Measurements from ENCODE around the gene ANKS1B.
A peak's percentile ranks its signal among the peaks of the same experiment; 100 is the strongest.
"Not testable (repeated sequence)": the region's sequence is repeated elsewhere in the genome, so short reads cannot be mapped to it uniquely, and the experiment has no call there.

ANKS1B gene

DNA sequence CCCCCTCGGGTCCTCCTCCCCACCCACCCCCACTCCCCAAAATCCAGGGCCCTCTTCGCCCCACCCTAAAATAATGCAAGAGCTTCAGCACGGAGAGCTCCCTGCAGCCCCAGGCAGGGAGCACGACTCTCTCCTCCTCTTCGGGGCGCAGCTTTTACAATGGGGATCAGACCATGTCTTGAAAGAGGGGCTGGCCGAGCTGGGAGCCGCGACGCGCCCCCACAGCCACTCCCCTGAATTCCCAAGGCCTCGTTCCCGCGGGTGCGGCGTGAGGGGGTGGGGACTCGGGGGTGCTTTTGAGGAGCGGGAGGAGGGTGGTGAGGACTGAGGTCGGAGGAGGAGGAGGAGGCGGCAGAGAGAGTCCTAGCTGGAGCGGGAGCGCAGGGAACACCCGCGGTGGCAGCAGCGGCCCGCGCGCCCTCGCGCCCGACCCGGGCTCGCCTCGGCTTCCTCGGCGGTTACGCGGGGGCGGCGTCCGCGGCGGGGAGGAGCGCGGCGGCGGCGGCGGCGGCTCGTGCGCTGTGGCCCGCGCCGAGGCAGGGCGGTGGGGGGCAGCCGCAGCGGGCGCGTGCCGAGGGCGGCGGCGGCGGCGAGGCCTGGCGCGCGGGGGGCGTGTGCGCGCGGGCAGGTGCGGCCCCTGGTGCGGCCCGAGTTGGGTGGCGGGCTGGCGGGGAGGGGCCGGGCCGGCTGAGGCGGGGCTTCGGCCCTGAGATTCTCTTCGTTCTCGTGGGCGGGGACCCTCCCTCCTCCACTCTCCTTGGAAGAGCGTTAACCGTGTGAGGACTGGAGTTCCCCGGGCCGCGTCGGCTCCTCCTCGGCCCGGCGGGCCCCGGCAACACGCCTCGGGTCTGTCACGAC, at the start of gene ANKS1B:
Gene ANKS1B, minus strand, starts transcription at position 666 of the 858 bp plus-strand sequence. CDS start 699 bp downstream, outside the sequence.
- peak; percentile 81 for DNase-seq

DNA sequence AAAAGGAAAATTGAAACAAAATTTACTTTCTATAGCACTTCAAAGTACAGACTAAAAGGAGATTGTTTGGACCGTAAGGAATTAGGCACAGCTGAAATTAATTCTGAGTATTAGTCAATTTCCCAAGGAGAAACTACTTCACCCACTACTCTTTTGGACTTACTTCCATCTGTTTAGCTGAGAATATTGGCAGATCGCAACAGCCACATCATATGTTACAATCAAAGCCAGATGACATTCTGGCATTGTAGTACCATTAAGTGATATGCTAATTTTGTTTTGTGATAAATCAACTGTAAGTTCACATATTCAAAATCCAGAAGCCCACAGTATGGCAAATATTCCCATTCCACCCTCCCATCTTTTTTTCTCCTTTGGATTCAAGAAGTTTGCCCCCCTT, 47.1 kb upstream of the ANKS1B start:
- DNase-seq: no peak

DNA sequence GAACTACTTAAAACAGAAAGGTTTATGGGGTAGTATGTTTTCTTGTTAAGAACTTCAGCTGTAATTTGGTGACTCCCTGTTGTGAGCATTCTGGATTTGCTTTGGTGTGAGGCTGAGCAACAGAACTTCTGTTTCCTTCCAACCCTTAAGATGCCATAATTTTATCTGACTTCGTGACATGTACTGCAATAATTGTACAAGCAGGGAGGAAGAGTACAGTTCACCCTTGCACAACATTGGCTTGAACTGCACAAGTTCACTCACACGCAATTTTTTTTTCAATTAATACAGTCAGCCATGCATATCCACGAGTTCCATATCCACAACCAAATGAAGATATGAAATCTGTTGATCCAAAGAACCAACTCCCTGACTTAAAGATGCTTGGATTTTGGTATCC, 42.9 kb upstream of the ANKS1B start:
- no peak for DNase-seq

DNA sequence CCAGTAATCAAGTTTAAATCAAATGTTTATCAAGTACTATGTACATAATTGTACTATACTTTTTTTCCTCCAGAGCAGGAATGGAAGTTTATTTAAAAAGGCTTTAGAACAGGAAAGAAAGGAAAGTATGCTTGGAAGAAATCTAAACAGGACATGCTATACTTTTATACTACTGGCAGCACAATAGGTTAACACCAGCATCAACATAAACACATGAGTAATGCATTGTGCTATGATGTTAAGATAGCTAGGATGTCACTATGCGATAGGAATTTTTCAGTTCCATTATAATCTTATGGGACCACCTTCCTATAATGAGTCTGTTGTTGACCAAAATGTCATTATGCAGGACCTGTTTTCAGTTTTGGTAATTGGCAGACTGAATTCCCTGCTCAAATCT, 41.5 kb upstream of the ANKS1B start:
- DNase-seq: no peak

DNA sequence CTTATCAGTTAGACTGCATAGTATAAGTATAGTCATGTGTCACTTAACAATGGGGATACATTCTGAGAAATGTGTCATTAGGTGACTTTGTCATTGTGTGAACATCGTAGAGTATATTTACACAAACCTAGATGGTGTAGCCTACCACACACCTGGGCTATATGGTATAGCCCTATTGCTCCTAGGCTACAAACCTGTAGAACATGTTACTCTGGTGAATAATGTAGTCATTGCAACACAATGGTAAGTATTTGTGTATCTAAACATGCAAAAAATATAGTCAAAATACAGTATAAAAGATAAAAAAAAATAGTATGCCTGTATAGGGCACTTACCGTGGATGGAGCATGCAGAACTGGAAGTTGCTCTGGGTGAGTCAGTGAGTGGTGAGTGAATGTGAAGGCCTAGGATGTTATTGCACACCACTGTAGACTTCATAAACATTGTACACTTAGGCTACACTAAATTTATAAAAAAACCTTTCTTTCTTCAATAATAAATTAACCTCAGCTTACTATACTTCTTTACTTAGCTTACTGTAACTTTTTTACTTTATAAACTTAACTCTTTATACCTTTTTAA, 40.3 kb upstream of the ANKS1B start:
- no peak for DNase-seq

DNA sequence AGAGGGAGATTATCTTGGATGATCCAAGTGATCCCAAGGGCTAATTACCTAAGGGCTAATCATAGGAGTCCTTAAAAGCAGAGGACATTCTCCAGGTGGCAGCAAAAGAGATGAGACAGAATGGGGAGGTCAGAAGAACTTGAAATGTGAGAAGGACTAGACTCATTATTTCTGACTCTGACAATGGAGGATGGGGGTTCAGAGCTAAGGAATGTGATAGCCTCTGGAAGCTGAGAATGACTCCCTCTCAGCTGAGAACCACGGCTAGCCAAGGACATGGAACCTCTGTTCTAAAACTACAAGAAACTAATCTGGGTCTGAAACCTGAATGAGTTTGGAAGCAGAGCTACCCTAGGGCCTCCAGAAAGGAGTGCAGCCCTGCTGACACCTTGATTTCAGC, 35.6 kb upstream of the ANKS1B start:
- no peak for DNase-seq

DNA sequence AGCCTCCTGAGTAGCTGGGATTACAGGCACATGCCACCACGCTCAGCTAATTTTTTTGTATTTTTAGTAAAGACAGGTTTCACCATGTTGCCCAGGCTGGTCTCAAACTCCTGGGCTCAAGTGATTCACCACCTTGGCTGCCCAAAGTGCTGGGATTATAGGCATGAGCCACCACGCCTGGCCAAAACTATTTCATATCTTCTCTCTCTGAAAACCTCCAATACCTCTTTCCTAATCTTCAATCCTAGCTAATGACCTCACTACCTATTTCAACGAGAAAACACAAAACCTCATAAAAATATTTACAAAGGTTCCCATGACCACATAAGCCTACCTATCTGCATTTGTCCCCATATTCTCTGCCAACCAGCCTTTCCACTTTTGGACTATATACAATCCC, 32.3 kb upstream of the ANKS1B start:
- no peak for DNase-seq

DNA sequence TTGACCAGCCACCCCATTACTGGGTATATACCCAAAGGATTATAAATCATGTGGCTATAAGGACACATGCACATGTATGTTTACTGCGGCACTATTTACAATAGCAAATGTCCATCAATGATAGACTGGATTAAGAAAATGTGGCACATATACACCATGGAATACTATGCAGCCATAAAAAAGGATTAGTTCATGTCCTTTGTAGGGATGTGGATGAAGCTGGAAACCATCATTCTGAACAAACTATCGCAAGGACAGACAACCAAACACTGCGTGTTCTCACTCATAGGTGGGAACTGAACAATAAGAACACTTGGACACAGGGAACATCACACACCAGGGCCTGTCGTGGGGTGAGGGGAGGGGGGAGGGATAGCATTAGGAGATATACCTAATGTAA, 31.6 kb upstream of the ANKS1B start:
- not testable (repeated sequence) for DNase-seq

DNA sequence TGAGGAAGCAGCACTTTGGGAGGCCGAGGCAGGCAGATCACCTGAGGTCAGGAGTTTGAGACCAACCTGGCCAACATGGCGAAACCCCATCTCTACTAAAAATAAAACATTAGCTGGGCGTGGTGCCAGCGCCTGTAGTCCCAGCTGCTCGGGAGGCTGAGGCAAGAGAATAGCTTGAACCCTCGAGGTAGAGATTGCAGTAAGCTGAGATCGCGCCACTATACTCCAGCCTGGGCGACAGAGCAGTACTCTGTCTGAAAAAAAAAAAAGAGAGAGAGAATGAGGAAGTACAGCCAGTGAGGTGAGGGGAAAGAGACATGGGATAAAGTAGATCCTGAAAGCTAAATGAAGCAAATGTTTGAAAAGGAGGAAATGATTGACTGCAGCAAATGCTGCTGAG, 21.1 kb upstream of the ANKS1B start:
- DNase-seq: not testable (repeated sequence)

DNA sequence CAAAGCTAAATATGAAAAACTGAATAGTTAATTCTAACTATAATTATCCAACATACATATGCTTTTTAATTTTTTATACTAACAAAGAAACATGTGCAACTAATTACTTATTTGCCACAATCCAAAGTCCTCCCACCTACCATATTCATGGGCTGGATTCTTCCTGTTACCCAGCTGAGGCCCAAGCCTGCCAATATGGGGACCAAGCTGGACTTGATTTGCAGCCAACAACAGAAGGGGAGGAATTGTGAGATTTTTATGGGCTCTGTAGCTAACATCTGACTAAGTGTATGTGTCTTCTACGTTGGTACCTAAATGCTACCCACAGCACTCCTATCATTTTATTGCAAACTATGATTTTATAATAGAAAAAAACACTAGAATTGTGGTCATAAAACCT, 13.1 kb upstream of the ANKS1B start:
- no peak for DNase-seq

DNA sequence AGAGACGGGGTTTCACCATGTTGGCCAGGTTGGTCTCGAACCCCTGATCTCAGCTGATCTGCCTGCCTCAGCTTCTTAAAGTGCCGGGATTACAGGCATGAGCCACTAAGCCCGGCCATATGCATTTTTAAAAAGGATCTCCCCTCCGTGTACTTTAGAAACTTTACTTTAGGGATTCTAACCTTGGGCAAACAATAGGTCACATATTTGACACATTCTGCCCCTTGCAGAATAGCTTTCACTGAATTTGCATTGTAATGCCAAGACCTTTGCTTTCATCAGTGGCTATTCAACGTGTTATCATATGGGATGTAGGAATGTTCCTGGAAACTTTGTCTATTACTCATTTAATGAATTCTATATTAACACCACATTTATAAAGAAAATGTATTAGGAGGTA, 11.4 kb upstream of the ANKS1B start:
- no peak for DNase-seq

DNA sequence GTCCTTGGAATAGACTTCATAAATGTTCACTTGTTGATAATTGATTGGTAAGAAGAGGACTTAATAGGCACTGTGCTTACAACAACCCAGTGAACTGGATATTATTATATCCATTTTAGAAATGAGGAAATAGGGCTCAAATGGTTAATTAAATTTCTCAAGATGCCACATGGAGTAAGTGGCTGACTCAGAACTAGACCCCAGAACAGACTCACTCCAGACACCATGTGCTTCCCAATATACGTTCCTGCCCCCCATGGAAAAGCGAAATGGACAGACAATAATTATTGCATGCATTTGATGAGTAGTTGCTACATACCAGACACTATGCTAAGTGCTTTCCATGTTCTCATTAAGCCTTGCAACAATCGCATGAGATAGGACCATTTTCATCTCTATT, 895 bp upstream of the ANKS1B start:
- DNase-seq: peak; percentile 22

DNA sequence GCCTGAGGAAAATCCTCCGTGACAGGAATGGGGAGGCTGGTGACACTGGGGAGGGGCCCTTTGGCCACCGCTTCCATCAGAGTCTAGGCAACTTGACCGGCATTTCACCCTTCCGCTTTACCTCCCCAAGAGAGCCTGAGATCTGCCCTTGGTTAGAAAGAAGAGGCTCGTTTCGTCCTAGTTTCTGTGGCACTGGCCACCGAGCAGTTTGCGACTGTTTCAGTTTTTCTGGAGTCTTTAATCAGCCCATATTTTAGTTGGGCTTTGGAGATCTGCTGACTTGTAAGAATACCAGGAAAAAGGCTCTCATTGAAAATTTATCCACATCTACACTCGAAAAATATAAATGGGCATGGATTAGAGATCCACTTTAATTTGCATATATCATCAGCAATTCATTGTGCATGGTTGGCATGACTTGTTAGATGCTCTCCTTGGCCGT, 414 bp upstream of the ANKS1B start:
- no peak for DNase-seq

DNA sequence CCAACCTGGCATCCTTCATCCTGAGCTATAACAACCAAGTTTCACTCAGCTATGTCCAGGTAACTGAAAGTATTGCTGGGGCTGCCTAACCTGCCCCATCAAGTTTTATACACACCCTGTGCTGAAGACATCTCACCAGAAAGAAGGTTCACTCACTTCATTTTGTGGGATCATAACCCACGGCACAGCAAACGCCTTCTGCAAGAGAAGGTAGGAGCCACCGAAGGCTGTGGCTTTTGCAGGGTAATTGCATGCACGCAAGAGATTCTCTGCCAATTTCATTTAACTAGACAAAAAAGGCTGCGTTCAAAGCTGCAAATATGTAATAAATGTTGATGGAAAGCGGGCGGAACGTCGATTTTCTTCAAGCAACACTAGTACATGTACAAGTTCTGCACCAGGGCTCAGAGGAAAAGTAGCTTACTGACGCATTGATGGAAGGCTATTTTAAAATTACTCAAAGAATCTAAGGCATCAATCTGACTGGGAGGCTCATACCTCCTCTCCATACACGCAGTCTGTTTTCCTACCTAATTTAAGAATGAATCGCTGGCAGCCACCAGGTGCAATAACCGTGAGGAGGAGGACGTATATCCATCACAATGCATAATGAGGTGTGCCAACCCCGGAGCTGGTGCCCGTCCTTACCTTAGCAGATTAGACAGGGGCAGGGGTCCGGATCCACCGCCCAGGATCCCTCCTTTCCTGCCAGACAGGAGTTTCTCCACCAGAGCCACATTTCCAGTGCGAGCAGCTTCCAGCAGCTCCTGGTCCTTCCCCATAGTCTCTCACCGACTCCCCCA, 1.1 kb downstream of the ANKS1B start:
- peak; percentile 71 for DNase-seq

DNA sequence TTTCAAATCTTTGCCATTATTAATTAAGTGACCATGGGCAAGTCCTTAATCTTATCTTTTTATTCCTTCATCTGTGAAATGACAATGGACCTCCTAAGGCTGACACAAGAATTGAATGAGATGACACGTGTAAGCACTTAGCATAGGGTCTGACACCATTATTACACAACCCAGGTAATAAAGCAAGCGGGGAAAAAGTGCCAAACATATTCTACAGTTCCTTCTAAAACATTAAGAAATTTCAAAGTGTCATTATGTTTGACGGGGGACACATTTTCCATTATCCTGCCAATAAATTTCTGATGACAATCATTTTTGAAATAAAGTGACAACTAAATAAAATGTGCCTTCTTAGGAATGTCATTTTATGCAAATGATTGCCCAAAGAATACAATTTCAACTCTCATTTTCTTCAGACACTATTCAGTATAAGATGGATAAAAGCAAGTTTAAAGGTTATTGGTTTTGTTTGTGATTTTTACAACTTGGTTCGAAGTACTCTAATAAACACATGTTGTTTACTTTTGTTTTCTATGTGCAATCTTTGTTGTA, 3.0 kb downstream of the ANKS1B start:
- no peak for DNase-seq

DNA sequence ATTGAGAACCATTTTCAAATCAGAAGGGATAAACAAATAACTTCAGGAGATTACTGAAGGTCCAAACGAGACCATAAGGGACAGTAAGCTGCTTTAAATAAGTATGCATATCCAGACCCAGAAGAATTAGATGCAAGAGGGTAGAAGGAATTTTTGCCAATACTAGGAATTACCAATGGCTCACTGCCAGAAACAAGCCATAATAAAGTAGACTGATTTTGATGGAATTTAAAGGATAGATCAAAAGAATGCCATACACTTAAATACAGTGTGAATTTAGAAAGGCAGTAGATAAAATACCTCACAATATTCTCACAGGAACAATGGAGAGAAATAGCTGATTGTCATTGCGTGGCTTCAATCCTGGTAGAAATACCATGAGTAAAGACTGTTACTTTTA, 5.3 kb downstream of the ANKS1B start:
- DNase-seq: no peak

DNA sequence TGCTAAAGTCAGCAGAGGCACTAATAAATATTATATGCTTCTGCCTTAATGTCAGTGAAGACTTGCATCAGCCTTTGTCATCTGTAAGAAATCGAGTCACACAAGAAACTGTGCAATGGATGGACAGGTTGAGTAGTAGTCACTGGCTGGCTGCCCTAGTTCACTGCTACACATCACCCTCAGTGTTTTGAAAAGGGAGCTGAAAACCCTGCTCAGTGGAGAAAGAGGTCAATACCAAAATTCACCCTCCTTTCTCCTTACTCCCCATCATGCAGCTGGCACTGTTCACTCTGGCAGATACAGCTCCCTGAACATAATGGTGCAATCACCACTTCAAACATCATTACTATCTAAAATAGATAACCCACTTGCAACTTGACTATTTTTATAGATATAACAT, 6.6 kb downstream of the ANKS1B start:
- no peak for DNase-seq

DNA sequence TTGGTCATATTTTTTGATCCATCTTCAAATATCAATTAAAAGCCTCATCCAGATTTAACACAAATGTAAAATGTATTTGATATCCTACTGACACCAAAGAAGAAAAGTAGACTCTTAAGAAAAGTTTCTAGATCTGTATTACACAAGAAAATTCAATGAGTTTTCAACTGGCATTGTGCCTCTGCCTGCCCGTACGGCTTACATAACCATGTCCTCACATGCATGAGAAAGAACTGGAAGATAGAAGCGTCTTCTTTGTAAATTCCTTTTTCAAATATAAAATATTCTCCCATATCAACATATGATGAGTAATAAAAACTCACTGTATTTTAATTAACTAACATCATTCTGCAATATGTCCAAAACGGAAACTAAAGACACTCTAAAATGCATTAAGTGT, 7.2 kb downstream of the ANKS1B start:
- DNase-seq: no peak

DNA sequence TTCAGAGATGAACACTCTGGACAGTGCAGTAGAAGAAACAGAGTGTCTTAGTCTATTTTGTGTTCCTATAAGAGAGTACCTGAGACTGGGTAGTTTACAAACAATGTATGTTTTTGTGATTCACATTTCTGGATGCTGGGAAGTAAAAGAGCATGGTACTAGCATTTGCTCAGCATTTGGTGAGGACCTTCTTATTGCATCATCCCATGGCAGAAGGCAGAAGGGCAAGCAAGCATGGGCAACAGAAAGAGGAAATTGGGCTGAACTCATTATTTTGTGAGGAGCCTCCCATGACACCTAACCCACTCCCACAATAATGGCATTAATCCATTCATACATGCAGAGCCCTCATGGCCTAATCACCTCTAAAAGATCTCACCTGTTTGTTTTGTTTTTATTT, 8.0 kb downstream of the ANKS1B start:
- DNase-seq: no peak

DNA sequence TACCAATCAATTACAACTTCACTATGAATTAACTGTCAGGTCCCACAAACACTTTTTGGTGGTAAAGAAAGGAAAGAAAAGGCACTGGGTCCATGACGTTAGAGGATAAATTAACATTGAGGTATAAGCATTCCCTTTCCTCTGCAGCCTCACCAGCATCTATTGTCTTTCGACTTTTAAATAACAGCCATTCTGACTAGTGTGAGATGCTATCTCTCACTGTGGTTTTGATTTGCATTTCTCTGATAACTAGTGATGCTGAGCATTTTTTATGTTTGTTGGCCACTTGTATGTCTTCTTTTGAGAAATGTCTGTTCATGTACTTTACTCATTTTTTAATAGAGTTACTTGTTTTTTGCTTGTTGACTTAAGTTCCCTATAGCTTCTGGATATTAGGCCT, 9.4 kb downstream of the ANKS1B start:
- DNase-seq: no peak

DNA sequence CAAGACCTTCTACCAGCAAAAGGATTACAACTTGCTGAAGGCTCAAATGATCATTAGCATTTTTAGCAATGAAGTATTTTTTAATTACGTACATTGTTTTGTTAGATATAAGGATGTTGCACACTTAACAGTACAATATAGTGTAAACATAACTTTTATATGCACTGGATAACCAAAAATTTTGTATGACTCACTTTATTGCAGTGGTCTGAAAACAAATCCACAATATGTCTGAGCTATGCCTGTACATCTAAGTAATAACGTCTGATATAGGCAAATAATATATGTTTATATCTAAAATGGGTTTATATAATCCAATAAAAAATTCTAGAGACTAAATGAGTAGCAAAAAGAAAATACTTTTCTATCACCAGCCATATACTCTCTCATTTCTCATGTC, 10.6 kb downstream of the ANKS1B start:
- DNase-seq: no peak

DNA sequence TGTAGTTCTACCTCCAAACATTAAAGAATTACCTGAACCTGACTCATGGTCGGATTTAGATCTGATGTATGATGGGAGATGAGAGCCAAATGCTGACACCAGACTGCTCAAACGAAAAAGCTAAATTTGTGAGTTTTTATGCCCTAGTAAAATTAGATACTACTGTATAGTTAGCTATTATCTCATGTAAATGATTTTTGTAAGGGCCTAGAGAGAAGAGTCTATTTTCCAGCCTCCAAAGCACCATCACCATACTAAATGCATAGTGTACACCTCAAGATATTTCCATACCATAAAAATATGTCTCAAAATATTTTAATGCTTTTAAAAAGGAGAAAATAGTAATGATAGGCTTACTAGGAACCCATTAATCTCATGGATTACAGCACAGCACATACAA, 18.3 kb downstream of the ANKS1B start:
- no peak for DNase-seq

DNA sequence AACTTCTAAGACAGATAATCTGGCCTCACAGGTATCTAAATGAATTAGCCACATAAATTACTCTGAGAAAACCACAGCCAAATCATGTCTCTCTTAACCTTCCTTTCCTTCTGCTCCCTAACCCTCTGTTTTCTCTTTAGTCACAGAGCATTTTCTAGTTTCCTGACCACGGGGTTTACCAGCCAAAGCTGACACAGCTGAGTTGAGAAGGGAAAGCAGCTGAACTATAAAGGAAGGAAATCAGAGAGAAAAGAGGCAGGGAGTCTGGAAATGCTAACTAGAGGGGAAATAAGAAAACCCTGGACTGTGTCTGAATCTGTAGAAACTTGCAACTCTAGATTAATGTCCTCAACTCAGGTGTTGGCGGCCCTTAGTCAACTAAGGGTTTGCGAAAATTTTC, 24.4 kb downstream of the ANKS1B start:
- peak; percentile 41 for DNase-seq
